ENCODE results near the gene TOM1. TPM values are rescaled to one million over a fixed set of nuclear protein-coding genes. Genes with fewer than 3 reads are reported as not detected.

TOM1 gene
- total RNA-seq, 1 donor, result 118 TPM

GRCh38 chr22:35349368-35349703 lies 49.6 kb downstream of the TOM1 start:
- Histone ChIP-seq H2AFZ (ENCODE audit: low read length) (no peak overlapping the region), H3K4me3 (ENCODE audit: insufficient read depth, low read length) (no peak overlapping the region), H4K20me1 (ENCODE audit: insufficient read depth, low read length) (no peaks in the 10 kb centered on the region), H3K9me3 (ENCODE audit: low read depth, low read length) (no peaks in the 10 kb centered on the region), H3K27me3 (ENCODE audit: insufficient read depth, low read length) (no peaks in the 10 kb centered on the region), H3K36me3 (ENCODE audit: insufficient read depth, low read length) (peaks cover 30% of the 10 kb centered on the region), H3K27ac (ENCODE audit: low read depth, low read length) (no peak overlapping the region), H3K4me2 (ENCODE audit: insufficient read depth, low read length) (no peak overlapping the region), H3K79me2 (ENCODE audit: insufficient read depth, low read length) (no peaks in the 10 kb centered on the region), H3K4me1 (ENCODE audit: insufficient read depth, low read length) (peaks cover 18% of the 10 kb centered on the region)
- no peak for DNase-seq (ENCODE audit: insufficient read length, low spot score, missing footprints)
- no peak for TF ChIP-seq CTCF (IDR thresholded peaks at IDR 0.05; ENCODE audit: extremely low read depth, low read depth, low read length)

GRCh38 chr22:35349704-35350538 lies 50.2 kb downstream of the TOM1 start:
- no peak for TF ChIP-seq CTCF (IDR thresholded peaks at IDR 0.05; ENCODE audit: extremely low read depth, low read depth, low read length)
- Histone ChIP-seq H3K27me3 (ENCODE audit: insufficient read depth, low read length) (no peaks in the 10 kb centered on the region), H3K79me2 (ENCODE audit: insufficient read depth, low read length) (no peaks in the 10 kb centered on the region), H2AFZ (ENCODE audit: low read length) (no peak overlapping the region), H4K20me1 (ENCODE audit: insufficient read depth, low read length) (no peaks in the 10 kb centered on the region), H3K4me3 (ENCODE audit: insufficient read depth, low read length) (peak overlapping the region; percentile 80), H3K4me2 (ENCODE audit: insufficient read depth, low read length) (peak overlapping the region; percentile 98), H3K27ac (ENCODE audit: low read depth, low read length) (peak overlapping the region; percentile 89), H3K4me1 (ENCODE audit: insufficient read depth, low read length) (peaks cover 18% of the 10 kb centered on the region), H3K9me3 (ENCODE audit: low read depth, low read length) (no peaks in the 10 kb centered on the region), H3K36me3 (ENCODE audit: insufficient read depth, low read length) (peaks cover 24% of the 10 kb centered on the region)
- DNase-seq (ENCODE audit: insufficient read length, low spot score, missing footprints), result peak; percentile 78

GRCh38 chr22:35350539-35351503 lies 51.1 kb downstream of the TOM1 start:
- Histone ChIP-seq H3K4me1 (ENCODE audit: insufficient read depth, low read length) (peaks cover 20% of the 10 kb centered on the region), H2AFZ (ENCODE audit: low read length) (peak overlapping the region; percentile 77), H3K36me3 (ENCODE audit: insufficient read depth, low read length) (peaks cover 21% of the 10 kb centered on the region), H3K79me2 (ENCODE audit: insufficient read depth, low read length) (no peaks in the 10 kb centered on the region), H4K20me1 (ENCODE audit: insufficient read depth, low read length) (no peaks in the 10 kb centered on the region), H3K4me2 (ENCODE audit: insufficient read depth, low read length) (peak overlapping the region; percentile 98), H3K27me3 (ENCODE audit: insufficient read depth, low read length) (no peaks in the 10 kb centered on the region), H3K27ac (ENCODE audit: low read depth, low read length) (peak overlapping the region; percentile 89), H3K9me3 (ENCODE audit: low read depth, low read length) (no peaks in the 10 kb centered on the region), H3K4me3 (ENCODE audit: insufficient read depth, low read length) (peak overlapping the region; percentile 80)
- peak; percentile 100 for DNase-seq (ENCODE audit: insufficient read length, low spot score, missing footprints)
- TF ChIP-seq CTCF (IDR thresholded peaks at IDR 0.05; ENCODE audit: extremely low read depth, low read depth, low read length), result peak; percentile 82
